NCI-H2227 treated with DMSO at 0.1 percent for 48 hours (cell line): Measurements from ENCODE around the gene LRRC26.

Experiments used
- DNase-seq: peaks from one replicate; lab custom pipeline; 2025; lab: John Stamatoyannopoulos, UW

LRRC26 gene

GRCh38 chr9:137166380-137167229, 3.2 kb downstream of the LRRC26 start:
- DNase-seq, result no peak

- DNase-seq, result no peak
Measured at GRCh38 chr9:137165250-137165836, 4.5 kb downstream of the LRRC26 start.

GRCh38 chr9:137164370-137165249, 5.2 kb downstream of the LRRC26 start:
- no peak for DNase-seq

- no peak for DNase-seq
Measured at GRCh38 chr9:137163805-137164204, 6.0 kb downstream of the LRRC26 start.

GRCh38 chr9:137163365-137163715, 6.5 kb downstream of the LRRC26 start:
- no peak for DNase-seq

GRCh38 chr9:137162505-137163364, 7.1 kb downstream of the LRRC26 start:
- no peak for DNase-seq

GRCh38 chr9:137161558-137162486, 8.0 kb downstream of the LRRC26 start:
- no peak for DNase-seq

GRCh38 chr9:137160716-137161557, 8.9 kb downstream of the LRRC26 start:
- DNase-seq, result no peak

GRCh38 chr9:137160054-137160425, 9.8 kb downstream of the LRRC26 start:
- DNase-seq, result no peak

GRCh38 chr9:137159105-137160053, 10.5 kb downstream of the LRRC26 start:
- no peak for DNase-seq

GRCh38 chr9:137158625-137159024, 11.2 kb downstream of the LRRC26 start:
- no peak for DNase-seq

- no peak for DNase-seq
Measured at GRCh38 chr9:137157618-137158415, 12.0 kb downstream of the LRRC26 start.

GRCh38 chr9:137156567-137157375, 13.1 kb downstream of the LRRC26 start:
- DNase-seq, result no peak

- no peak for DNase-seq
Measured at GRCh38 chr9:137152844-137153405, 16.9 kb downstream of the LRRC26 start.

GRCh38 chr9:137150617-137151457, 19.0 kb downstream of the LRRC26 start:
- DNase-seq, result no peak
